HG03095 (cell line): ENCODE measurements around the gene FOXL2NB.
"Not testable (repeated sequence)": the region's sequence is repeated elsewhere in the genome, so short reads cannot be mapped to it uniquely, and the experiment has no call there.

Experiments
- ATAC-seq: cut with Tn5 transposase; IDR thresholded peaks from one replicate; pipeline ENCODE4 v1.9.1; 2021; ENCODE audit warnings: moderate library complexity; ENCODE audit not compliant: unreplicated experiment

The FOXL2NB gene

GRCh38 chr3:138946663-138947494 lies at the start of gene FOXL2NB, which contains the start of gene FOXL2:
Gene FOXL2NB, plus strand, starts transcription at chr3:138947217. Its CDS starts 148 bp downstream, at chr3:138947365.
Gene FOXL2, minus strand, starts transcription at chr3:138947137. Its CDS starts 415 bp downstream, at chr3:138946722.
- ATAC-seq = no peak

DNA sequence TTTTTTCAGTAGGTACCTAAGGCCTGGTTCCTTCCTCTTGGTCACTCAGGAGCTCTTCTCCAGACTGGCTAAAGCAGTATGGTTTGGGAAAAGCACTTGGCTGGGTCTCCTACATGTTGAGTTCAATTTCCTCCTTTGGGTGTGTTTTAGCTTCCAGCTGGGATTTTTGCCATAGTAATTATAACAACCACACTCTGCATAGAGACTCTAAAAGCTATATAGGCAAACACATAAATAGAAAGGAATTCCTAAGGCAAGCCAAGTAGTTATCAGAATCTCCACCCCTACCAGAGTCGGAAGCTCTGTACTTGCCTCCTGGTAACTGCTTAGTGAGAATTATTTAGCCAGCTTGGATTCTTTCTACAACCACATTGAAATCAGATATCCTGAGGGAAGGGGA lies 48.7 kb upstream of the FOXL2NB start:
- ATAC-seq = no peak

DNA sequence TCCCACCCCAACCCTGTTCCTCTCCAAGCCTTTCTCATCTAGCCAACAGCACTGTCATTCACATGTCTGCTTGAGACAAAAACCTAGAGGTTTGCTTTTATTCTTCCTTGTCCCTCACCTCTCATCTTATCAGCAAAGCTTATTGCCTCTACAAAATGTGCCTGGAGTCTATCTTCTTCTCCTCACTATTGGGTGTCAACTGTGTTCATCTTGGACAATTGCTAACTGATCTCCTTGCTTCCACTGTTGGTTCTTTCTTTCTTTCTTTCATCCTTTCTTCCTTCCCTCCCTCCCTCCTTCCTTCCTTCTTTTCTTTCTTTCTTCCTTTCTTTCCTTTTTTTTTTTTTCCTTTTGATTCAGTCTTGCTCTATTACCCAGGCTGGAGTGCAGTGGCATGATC lies 48.3 kb upstream of the FOXL2NB start:
- no peak for ATAC-seq

- no peak for ATAC-seq
Observed at GRCh38 chr3:138899351-138899991, 47.5 kb upstream of the FOXL2NB start.

DNA sequence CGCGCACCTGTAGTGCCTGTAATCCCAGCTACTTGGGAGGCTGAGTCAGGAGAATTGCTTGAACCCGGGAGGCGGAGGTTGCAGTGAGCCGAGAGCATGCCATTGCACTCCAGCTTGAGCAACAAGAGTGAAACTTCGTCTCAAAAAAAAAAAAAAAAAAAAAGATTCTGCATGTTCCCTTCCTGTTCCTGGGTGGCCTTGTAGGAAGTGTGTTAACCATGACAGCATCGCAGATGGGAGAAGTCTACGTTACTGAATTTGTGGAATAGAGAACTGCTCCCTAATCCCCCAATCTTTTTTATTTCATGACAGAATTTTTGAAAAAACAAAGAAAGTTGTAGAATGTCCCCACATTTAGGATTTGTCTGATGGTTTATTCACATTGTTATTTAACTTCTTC lies 45.5 kb upstream of the FOXL2NB start:
- no peak for ATAC-seq

DNA sequence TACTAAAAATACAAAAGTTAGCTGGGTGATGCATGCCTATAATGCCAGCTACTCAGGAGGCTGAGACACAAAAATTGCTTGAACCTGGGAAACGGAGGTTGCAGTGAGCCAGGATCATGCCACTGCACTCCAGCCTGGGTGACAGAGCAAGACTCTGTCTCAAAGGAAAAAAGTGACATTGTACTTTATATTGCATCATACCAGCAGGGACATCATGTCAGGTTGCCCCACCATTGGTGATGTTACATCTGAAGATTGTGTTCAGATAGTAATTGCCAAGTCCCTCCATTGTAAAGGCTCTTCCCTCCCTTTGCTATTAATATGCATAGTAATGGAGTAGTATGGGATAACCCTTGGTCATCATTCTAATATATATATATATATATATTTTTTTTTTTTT lies 44.8 kb upstream of the FOXL2NB start:
- ATAC-seq = no peak

- no peak for ATAC-seq
Observed at GRCh38 chr3:138907539-138907938, 39.5 kb upstream of the FOXL2NB start.

DNA sequence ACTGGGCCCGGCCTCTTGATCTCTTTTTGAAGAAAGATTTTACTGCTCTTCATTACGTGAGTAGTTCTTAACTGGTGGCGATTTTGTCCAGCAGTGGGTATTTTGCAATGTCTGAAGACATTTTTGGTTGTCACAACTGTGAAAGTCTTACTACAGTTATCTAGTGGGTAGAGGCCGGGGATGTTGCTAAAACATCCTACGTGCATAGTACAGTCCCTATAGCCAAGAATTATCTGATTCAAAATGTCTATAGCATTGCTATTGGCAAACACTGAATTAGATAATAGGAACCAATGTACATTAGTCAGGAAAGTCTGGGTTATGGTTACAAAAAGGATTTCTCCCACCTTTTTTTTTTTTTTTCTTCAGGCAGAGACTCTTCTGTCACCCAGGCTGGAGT lies 38.2 kb upstream of the FOXL2NB start:
- no peak for ATAC-seq

- ATAC-seq = no peak
Observed at GRCh38 chr3:138909904-138910303, 37.1 kb upstream of the FOXL2NB start.

DNA sequence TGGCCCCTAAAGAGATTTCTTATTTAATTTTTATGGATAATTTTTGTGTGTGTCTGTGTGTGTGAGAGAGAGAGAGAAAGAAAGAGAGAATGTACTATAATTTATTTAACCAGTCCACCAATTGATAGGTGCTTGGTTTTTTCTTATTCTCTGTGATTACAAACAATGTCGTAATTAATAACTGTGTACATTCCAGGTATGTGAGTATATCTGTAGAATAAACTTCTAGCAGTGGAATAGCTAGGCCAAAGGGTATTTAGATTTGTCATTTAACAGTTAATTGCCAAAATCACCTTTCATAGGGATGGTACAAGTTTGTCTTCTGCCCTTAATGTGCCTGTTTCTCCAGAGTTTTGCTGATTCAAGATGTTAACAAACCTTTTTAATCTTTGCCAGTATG lies 35.4 kb upstream of the FOXL2NB start:
- no peak for ATAC-seq

DNA sequence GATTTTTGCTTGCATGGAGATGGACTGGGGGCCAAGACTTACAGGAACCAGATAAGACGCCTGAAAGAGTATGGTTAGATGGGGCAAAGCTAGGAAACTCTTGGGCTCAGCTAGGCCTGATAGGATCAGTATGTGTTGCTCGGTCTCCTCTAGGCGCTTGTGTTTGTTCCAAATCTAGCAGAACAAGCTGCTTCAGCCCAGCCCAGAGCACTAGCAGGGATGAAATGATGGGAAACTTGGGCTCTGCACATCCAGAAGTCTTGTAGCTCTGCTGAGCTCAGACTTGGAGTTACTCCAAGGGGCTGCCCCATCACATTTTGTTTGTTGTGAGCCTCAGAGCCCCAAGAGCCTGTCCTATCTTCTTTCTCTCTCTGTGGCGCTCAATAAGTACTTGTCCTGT lies 34.8 kb upstream of the FOXL2NB start:
- no peak for ATAC-seq

- no peak for ATAC-seq
Observed at GRCh38 chr3:138913766-138914165, 33.3 kb upstream of the FOXL2NB start.

DNA sequence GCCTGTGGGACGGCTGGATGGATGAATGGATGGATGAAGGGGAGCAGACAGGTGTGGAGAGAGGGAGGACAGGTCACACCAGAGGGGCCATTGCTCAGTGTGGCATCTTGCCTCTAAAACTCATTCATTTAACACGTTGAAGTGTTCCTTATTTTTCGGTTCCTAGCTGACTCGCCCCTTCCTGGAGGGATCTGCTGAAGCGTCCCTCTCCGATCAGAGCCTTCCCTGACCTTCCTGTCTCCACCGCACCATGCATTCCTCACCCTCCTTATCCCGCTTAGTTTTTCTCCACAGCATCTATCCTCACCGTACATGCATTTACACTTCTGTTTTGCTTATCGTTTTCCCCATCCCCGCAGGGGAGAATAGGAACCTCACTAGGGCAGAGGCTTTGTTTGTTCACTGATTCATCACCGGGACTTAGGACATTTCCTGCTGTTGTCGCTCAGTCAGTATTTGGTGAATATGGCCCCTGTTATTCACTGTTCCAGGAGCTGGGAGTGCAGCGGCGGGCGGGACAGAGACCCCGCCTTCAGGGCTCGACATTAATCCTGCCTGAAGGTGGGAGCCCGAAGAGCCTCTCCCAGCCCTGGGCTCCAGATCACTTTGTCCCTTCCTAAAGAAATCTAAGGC lies 32.0 kb upstream of the FOXL2NB start:
- no peak for ATAC-seq

- peak; percentile 81 for ATAC-seq
Observed at GRCh38 chr3:138915503-138916498, 31.2 kb upstream of the FOXL2NB start.

DNA sequence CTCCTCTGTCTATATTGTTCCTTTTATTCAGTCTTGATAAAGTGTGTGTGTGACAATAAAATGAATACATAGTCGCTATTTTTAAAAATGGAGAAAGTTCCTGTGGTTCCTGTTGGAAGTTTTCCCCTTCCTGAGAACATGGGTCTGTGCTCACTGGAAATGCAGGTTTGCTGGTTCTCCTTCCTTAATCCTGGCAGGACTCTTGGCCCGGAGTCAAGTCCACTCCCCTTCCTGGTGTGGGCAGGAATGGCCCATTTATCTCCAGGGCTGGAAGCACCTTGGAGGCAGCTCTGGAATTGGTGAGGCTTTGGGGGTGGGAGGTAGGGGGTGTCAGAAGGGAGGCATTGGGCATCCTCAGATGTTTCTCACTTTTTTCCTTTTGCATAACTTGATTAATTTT lies 30.2 kb upstream of the FOXL2NB start:
- ATAC-seq = no peak

DNA sequence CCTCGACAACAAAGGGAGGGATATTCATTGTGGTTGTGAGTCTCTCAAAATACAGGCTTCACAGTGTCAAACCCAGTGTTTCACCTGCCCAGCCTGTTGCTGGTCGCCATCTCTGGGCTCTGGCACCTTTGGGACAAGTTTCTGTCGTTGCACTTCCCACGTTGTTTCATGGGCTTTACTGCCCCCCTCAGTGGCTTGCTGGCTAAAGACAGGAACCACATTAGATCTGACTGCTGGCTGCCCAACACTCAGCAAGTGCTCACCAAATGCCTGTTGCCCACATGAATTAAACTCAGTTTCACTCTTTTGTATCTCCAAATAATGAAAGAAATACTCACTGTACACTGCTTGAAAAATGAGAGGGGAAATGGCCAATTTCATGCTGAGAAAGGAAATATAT lies 27.7 kb upstream of the FOXL2NB start:
- ATAC-seq = no peak

- no peak for ATAC-seq
Observed at GRCh38 chr3:138921316-138922292, 25.4 kb upstream of the FOXL2NB start.

DNA sequence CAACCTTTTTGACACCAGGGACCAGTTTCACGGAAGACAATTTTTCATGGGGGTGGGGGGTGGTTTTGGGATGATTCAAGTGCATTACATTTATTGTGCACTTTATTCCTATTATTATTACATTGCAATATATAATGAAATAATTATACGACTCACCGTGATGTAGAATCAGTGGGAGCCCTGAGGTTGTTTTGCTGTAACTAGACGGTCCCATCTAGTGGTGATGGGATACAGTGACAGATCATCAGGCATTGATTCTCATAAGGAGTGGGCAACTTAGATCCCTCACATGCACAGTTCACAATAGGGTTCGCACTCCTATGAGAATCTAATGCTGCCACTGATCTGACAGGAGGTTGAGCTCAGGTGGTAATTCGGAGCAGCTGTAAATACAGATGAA lies 24.6 kb upstream of the FOXL2NB start:
- ATAC-seq = not testable (repeated sequence)

DNA sequence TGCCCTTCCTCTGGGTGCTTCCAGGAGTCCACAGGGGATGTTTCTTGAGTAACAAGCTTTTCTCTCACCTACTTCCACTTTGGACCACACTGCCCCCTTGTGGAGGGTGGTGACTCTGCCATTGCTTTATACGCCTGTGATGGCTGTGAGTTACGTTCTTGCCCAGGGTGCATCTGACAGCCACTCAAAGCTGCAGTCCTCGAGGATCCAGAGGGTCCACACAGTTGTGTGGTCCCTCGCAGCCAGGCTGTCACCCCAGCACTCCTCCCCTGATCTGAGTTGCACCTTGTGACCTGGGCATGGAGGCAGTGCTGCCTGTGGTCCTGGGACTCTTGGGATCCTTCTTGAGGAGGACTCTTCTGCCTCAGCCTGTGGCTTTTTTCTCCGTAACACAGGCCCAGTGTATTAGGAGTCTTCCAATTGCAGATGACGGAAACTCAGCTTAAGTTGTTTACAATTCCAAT lies 23.5 kb upstream of the FOXL2NB start:
- ATAC-seq = peak; percentile 80
